ENCODE data around the gene COQ8A.

The COQ8A gene

DNA sequence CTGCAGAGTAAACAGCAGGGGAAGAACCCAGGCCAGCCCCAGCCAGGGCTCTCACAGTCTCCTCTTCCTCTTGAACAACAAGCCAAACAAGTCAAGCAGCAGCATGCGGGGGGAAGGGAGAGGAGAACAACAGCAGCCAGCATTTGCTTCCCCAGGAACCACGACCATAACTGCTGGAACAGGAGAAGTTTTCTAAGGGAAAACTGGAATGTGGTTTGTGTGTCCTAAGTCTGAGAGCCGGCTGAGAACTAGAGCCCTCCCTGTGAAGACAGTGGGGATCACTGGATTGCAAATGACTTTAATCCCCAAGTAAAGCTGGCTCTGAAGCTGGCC, 48.2 kb downstream of the COQ8A start:
- no peak overlapping the region for H3K4me3 ChIP-seq (ENCODE audit: low read depth, low read length)
- TF ChIP-seq CTCF (IDR thresholded peaks at IDR 0.05; ENCODE audit: insufficient read depth, low read depth, low read length, missing control alignments) = no peak
- no peak for DNase-seq (ENCODE audit: low read depth)

- no peak for DNase-seq (ENCODE audit: low read depth)
- no peak overlapping the region for H3K4me3 ChIP-seq (ENCODE audit: low read depth, low read length)
- TF ChIP-seq CTCF (IDR thresholded peaks at IDR 0.05; ENCODE audit: insufficient read depth, low read depth, low read length, missing control alignments) = no peak
Measured at GRCh38 chr1:226989085-226989920, 49.2 kb downstream of the COQ8A start.

DNA sequence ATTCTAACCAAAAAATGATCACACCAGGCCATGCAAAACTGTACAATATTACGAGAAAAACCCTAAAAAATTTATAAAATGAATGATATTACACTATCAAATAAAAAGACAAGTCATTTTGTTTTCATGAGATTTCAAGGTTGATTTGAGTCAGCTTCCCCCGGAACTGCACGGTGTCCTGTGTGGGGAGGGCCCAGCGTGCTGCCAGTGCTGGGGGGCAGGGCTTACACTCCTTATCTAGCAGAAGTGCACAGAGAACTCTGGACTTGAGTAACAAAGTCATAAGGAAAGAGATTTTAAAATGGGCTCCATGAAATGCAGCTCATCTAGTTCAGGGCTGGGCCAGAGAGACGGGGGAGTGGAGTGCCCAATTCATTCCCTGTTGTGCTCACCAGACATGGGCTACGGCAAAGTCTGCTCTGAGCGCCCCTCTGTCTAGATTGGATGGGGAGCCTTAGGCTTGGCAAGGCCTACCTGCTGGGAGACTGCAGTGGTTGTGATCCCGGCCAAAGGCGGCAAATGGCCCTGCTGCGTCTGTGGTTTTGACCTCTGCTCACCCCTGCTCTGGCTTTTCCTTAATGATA, 50.1 kb downstream of the COQ8A start:
- DNase-seq (ENCODE audit: low read depth) = peak; percentile 80
- no peak for TF ChIP-seq CTCF (IDR thresholded peaks at IDR 0.05; ENCODE audit: insufficient read depth, low read depth, low read length, missing control alignments)

DNA sequence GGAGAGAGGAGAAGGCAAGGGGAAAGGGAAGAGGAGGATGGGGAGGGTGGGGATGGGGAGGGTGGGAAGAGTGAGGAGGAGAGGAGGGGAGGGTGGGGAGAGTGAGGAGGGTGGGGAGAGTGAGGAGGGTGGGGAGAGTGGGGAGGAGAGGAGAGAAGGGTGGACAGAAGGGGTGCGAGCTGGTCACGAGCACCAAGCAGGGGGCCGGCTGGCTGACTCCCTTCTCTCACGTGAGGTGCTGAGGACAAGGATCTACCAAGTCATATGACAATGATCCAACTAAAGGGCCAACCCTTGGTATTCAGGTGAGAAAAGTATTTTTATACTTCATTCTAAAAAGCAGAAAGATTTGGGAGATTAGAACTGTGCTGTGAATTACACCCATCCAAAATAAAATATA, 51.8 kb downstream of the COQ8A start:
- TF ChIP-seq CTCF (IDR thresholded peaks at IDR 0.05; ENCODE audit: insufficient read depth, low read depth, low read length, missing control alignments) = no peak
- no peak for DNase-seq (ENCODE audit: low read depth)
- no peak overlapping the region for H3K4me3 ChIP-seq (ENCODE audit: low read depth, low read length)

More for the DNA sequence above, 50.1 kb downstream of the COQ8A start:
- H3K4me3 ChIP-seq (ENCODE audit: low read depth, low read length) = no peak overlapping the region

DNA sequence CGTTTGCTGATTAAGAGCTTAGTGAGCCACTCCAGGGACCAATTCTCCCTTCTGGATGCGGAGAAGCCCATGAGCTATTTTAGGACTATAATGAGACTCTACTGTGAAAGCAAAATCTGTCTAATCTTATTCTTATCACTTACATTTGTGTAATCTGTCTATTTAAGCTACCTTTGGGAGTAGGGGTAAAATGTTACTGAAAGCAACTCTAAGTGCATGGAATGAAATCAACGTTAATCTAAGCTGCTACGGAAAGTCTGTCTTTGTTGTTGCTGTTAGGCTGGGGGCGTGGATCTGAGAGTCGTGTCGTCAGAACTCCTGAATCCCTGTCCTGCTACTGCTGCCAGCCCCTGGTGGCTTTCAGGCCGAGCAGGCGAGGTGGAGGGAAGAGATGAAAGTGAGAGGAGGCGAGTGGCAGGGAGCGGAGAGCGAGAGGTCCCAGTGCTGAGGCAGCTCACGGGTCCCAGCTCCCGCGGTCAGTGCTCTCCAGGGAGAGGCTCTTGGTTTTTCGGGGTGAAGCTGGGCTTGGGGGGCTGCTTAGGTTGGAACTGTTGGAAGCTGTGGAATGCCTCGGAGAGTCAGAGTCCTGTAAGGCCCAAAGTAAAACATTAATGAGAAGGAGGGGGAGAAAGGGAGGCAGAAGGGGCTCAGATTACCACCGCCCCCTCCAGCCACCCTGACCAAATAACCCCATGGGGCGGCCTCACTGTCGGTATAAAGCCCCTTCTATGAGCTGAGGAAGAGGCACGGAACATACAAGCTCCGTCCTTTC, 53.9 kb downstream of the COQ8A start:
- H3K4me3 ChIP-seq (ENCODE audit: low read depth, low read length) = no peak overlapping the region
- no peak for DNase-seq (ENCODE audit: low read depth)
- TF ChIP-seq CTCF (IDR thresholded peaks at IDR 0.05; ENCODE audit: insufficient read depth, low read depth, low read length, missing control alignments) = no peak

- TF ChIP-seq CTCF (IDR thresholded peaks at IDR 0.05; ENCODE audit: insufficient read depth, low read depth, low read length, missing control alignments) = no peak
- no peak for DNase-seq (ENCODE audit: low read depth)
- H3K4me3 ChIP-seq (ENCODE audit: low read depth, low read length) = no peak overlapping the region
Measured at GRCh38 chr1:226994586-226995364, 54.7 kb downstream of the COQ8A start.

Measured in GM12865 (cell line).